A172 (cell line): ENCODE measurements around the gene FARP2. TPM values are rescaled to one million over a fixed set of nuclear protein-coding genes. Genes with fewer than 3 reads are reported as not detected.
"Not testable (repeated sequence)": the region's sequence is repeated elsewhere in the genome, so short reads cannot be mapped to it uniquely, and the experiment has no call there.

Experiments used
- DNase-seq: peaks from one replicate; pipeline ENCODE4 v3.0.0-alpha.2; 2015; ENCODE audit warnings: low spot score
- total RNA-seq: library from RNA; depleted of rRNA; stranded (reverse); fragments of >200 nt; shearing (Covaris generic); gene quantifications from 2 replicates; pipeline ENCODE4 v1.2.3, GENCODE V29; 2014

Gene FARP2
- total RNA-seq, 1 experiment from 2014 or later, result 47.3 TPM

GRCh38 chr2:241364781-241365180 is 8.7 kb downstream of the FARP2 start:
- no peak for DNase-seq

- no peak for DNase-seq
These were observed 10.6 kb downstream of the FARP2 start for GRCh38 chr2:241366678-241367077.

GRCh38 chr2:241368643-241369042 is 12.6 kb downstream of the FARP2 start:
- no peak for DNase-seq

- no peak for DNase-seq
These were observed 16.4 kb downstream of the FARP2 start for GRCh38 chr2:241372361-241372992.

- no peak for DNase-seq
These were observed 17.4 kb downstream of the FARP2 start for GRCh38 chr2:241373446-241373845.

GRCh38 chr2:241373906-241374305 is 17.8 kb downstream of the FARP2 start:
- DNase-seq, result not testable (repeated sequence)

- no peak for DNase-seq
These were observed 19.2 kb downstream of the FARP2 start for GRCh38 chr2:241375300-241375699.

- no peak for DNase-seq
These were observed 20.7 kb downstream of the FARP2 start for GRCh38 chr2:241376808-241377207.

GRCh38 chr2:241378816-241379215 is 22.7 kb downstream of the FARP2 start:
- no peak for DNase-seq

GRCh38 chr2:241379481-241380480 is 23.7 kb downstream of the FARP2 start:
- no peak for DNase-seq

GRCh38 chr2:241381872-241382271 is 25.8 kb downstream of the FARP2 start:
- no peak for DNase-seq

GRCh38 chr2:241385450-241385849 is 29.4 kb downstream of the FARP2 start:
- not testable (repeated sequence) for DNase-seq

GRCh38 chr2:241386519-241386918 is 30.4 kb downstream of the FARP2 start:
- no peak for DNase-seq

GRCh38 chr2:241389697-241390096 is 33.6 kb downstream of the FARP2 start:
- no peak for DNase-seq

GRCh38 chr2:241390301-241391206 is 34.5 kb downstream of the FARP2 start:
- DNase-seq, result no peak

GRCh38 chr2:241391892-241392665 is 36.0 kb downstream of the FARP2 start:
- no peak for DNase-seq

- DNase-seq, result not testable (repeated sequence)
These were observed 36.7 kb downstream of the FARP2 start for GRCh38 chr2:241392753-241393152.

- DNase-seq, result no peak
These were observed 37.6 kb downstream of the FARP2 start for GRCh38 chr2:241393524-241394196.

- not testable (repeated sequence) for DNase-seq
These were observed 40.7 kb downstream of the FARP2 start for GRCh38 chr2:241396809-241397208.
